GM21717 (cell line): ENCODE measurements around the gene ACSL6.

Source experiments
- ATAC-seq: cut with Tn5 transposase; IDR thresholded peaks from one replicate; pipeline ENCODE4 v1.9.1; 2021; ENCODE audit warnings: mild to moderate bottlenecking, moderate library complexity; ENCODE audit not compliant: unreplicated experiment

Gene ACSL6

GRCh38 chr5:132001647-132002561, 9.6 kb downstream of the ACSL6 start:
- no peak for ATAC-seq

GRCh38 chr5:132000677-132001453, 10.6 kb downstream of the ACSL6 start:
- no peak for ATAC-seq

- ATAC-seq: no peak
These were observed 11.3 kb downstream of the ACSL6 start for GRCh38 chr5:132000241-132000490.

GRCh38 chr5:131999441-132000240, 11.8 kb downstream of the ACSL6 start:
- ATAC-seq: no peak

- no peak for ATAC-seq
These were observed 12.4 kb downstream of the ACSL6 start for GRCh38 chr5:131999041-131999440.

- ATAC-seq: no peak
These were observed 12.9 kb downstream of the ACSL6 start for GRCh38 chr5:131998431-131999040.

GRCh38 chr5:131997727-131998117, 13.7 kb downstream of the ACSL6 start:
- ATAC-seq: no peak

- ATAC-seq: no peak
These were observed 14.3 kb downstream of the ACSL6 start for GRCh38 chr5:131997026-131997726.

- ATAC-seq: no peak
These were observed 15.0 kb downstream of the ACSL6 start for GRCh38 chr5:131996210-131997025.

- ATAC-seq: no peak
These were observed 16.8 kb downstream of the ACSL6 start for GRCh38 chr5:131994533-131995226.

GRCh38 chr5:131994090-131994489, 17.4 kb downstream of the ACSL6 start:
- no peak for ATAC-seq

- ATAC-seq: no peak
These were observed 17.8 kb downstream of the ACSL6 start for GRCh38 chr5:131993676-131994075.

GRCh38 chr5:131992370-131992769, 19.1 kb downstream of the ACSL6 start:
- no peak for ATAC-seq

GRCh38 chr5:131991593-131992324, 19.7 kb downstream of the ACSL6 start:
- ATAC-seq: no peak

GRCh38 chr5:131990716-131991115, 20.7 kb downstream of the ACSL6 start:
- ATAC-seq: no peak

GRCh38 chr5:131988601-131989000, 22.9 kb downstream of the ACSL6 start:
- no peak for ATAC-seq

- no peak for ATAC-seq
These were observed 24.2 kb downstream of the ACSL6 start for GRCh38 chr5:131987251-131987650.

- no peak for ATAC-seq
These were observed 25.1 kb downstream of the ACSL6 start for GRCh38 chr5:131986161-131986912.
